ENCODE results near the gene COQ3.

Gene COQ3, protein sequence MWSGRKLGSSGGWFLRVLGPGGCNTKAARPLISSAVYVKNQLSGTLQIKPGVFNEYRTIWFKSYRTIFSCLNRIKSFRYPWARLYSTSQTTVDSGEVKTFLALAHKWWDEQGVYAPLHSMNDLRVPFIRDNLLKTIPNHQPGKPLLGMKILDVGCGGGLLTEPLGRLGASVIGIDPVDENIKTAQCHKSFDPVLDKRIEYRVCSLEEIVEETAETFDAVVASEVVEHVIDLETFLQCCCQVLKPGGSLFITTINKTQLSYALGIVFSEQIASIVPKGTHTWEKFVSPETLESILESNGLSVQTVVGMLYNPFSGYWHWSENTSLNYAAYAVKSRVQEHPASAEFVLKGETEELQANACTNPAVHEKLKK

GRCh38 chr6:99393698-99394531 lies at the start of gene COQ3:
Gene COQ3, minus strand, starts transcription at chr6:99394195. Its CDS starts 16 bp downstream, at chr6:99394179.
- DNase-seq, result peak; percentile 71

- peak; percentile 40 for DNase-seq
Observed at GRCh38 chr6:99434702-99435530, 40.9 kb upstream of the COQ3 start.

DNA sequence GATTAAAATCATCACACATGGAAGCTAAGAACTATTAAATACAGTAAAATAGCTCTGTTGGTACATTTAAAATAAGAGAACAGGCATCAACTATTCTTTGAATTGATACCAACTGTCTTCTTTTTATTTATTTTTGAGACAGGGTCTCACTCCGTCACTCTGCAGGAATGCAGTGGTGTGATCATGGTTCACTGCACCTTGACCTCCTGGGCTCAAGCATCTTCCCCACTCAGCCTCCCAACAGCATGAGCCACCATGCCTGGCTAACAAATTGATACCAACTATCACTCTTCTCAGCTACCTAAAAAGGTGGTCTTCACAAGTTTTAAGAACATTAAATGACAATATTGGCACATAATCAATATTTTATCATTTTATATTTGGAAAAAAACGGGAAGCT lies 38.9 kb upstream of the COQ3 start:
- DNase-seq, result no peak

DNA sequence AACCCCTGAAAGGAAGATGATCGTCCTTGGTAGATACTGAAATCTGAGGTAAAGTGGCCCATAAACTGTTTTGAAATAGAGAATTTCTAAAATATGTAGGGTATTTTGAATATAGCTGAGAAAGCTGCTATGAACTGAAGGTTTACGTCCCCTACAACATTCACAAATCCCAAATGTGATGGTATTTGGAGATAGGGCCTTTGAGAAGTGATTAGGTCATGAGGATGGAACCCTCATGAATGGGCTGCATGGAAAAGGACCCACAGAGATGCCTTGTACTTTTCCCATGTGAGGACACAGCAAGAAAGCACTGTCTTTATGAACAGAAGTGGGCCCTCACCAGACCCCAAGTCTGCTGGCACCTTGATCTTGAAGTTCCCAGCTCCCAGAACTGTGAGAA lies 37.9 kb upstream of the COQ3 start:
- DNase-seq, result no peak

DNA sequence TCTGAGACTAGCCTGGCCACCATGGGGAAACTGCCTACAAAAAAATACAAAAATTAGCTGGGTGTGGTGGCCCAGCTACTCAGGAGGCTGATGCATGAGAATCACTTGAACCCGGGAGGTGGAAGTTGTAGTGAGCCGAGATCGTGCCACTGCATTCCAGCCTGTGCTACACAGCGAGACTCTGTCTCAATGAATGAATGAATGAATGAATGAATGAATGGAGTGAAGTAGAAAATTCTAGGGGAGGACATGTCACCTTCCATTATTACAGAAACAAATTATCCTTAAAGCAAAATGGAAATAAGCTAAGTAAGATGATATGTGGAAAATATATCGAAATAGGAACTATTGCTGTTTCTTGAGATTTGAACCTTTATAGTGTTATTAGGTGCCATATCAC lies 34.0 kb upstream of the COQ3 start:
- DNase-seq, result no peak

- no peak for DNase-seq
Observed at GRCh38 chr6:99426451-99426757, 32.4 kb upstream of the COQ3 start.

- DNase-seq, result peak; percentile 93
Observed at GRCh38 chr6:99425647-99426450, 31.9 kb upstream of the COQ3 start.

DNA sequence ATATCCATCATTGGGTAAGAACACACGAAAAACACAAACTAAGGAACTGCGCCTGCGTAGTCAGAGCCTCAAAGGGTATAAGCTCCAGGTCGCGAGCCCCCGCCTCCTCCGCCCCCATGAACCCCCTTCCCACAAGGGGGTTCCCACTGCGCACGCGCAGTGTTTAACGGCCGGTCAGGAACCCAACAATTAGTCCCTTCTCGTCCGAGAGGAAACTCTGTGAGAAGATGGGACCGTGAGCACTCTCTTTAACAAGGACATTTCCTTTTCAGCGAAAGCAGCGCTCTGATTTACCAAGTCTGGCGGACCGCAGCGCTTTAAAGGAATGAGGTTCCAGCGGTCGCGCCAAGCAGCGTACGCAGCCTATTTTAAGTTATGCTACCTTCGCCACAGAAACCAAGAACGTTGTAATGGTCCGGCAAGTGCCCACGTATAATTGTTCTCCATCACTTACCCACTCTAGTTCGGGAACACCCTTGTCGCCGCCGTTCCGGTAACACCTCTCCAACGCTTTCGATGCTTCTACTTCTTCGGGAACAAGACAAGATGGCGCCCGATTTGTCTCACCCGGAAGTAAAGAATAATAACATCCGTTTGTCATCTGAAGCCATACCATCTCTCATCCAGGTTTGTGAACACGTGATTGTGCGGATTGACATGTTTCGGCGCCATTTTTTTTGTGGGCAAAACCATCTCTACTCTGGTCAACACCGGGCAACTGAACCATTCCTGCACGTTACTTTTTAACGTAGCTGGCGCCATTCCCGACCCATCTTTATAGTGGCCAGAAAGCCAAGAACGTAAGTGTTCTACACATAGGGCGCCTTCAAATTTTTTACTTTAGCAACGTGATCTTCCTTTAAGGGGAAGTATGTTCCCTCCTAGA lies 31.0 kb upstream of the COQ3 start, which contains the start of gene PNISR:
TSS of gene PNISR (minus strand) at position 548 of the 886 bp plus-strand sequence. CDS start 10,649 bp downstream, outside the sequence.
- peak; percentile 98 for DNase-seq

DNA sequence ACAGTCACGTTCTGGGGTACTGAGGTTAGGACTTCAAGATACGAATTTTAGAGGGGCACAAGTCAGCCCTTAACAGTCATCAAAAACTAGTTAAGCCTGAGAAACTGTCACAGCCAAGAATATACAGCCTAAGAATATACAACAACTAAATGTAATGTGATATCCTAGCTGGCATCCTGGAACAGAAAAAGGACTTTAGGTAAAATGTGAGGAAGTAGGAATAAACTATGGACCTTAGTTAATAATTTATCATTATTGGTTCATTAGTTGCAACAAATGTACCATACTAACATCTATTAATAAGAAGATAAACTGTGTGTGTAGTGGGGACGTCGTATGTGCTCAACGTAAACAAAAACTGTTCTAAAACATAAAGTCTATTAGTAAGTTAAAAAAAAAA lies 30.0 kb upstream of the COQ3 start:
- DNase-seq, result no peak

- DNase-seq, result no peak
Observed at GRCh38 chr6:99422912-99423311, 28.9 kb upstream of the COQ3 start.

- no peak for DNase-seq
Observed at GRCh38 chr6:99416892-99417767, 23.1 kb upstream of the COQ3 start.

GRCh38 chr6:99416226-99416625 lies 22.2 kb upstream of the COQ3 start:
- DNase-seq, result no peak

- DNase-seq, result no peak
Observed at GRCh38 chr6:99415446-99415845, 21.5 kb upstream of the COQ3 start.

GRCh38 chr6:99412065-99412464 lies 18.1 kb upstream of the COQ3 start:
- no peak for DNase-seq

DNA sequence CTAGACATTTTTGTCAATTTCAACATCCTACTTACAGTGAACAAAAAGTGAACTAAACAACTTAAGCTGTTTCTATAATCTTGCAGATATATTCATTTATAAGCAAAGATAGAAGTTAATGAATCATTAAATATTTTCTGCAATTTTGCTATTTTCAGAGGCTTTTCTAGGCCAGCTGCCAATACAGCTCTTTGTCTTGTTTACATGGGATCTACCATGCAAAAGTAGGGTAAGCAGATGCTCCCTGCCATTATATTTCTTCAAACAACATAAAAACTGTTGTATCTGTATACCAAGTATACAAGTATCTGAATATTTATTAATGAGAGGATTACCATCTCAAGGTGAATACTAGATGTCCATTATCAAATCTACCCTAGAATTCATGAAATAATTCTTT lies 15.7 kb upstream of the COQ3 start:
- no peak for DNase-seq

DNA sequence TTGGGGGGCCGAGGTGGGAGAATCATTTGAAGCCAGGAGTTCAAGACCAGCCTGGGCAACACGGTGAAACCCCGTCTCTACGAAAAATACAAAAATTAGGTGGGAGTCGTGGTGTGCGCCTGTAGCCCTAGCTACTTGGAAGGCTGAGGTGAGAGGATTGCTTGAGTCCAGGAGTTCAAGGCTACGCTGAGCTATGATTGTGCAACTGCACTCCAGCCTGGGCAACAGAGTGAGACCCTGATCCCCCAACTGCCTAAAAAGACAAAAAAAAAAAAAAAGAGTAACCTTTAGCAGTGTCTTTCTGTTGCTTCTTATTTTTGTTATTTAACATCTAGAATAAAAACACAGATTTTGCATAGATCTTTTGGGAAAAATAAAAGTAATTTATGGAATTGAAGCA lies 13.1 kb upstream of the COQ3 start:
- DNase-seq, result no peak

- peak; percentile 61 for DNase-seq
Observed at GRCh38 chr6:99402448-99402847, 8.5 kb upstream of the COQ3 start.

GRCh38 chr6:99397287-99397686 lies 3.3 kb upstream of the COQ3 start:
- DNase-seq, result peak; percentile 51

GRCh38 chr6:99393366-99393697 lies 663 bp downstream of the COQ3 start:
- no peak for DNase-seq

DNA sequence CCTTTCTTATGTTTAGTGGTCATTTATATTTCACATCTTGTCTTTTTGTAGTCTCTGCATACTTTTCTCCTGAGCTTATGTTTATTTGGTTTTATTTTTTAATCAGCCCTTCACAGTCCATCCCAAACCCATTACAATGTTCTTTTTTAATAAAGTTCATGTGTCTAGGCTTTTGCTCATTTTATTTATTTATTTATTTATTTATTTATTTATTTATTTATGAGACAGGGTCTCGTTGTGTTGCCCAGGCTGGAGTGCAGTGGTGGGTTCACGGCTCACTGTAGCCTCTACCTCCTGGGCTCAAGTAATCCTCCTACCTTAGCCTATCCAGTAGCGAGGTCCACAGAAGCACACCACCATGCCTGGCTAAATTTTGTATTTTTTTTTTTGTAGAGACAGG lies 3.1 kb downstream of the COQ3 start:
- DNase-seq, result no peak

GRCh38 chr6:99384507-99384906 lies 9.5 kb downstream of the COQ3 start:
- DNase-seq, result no peak
